ENCODE results near the gene RARRES1.

Gene RARRES1

DNA sequence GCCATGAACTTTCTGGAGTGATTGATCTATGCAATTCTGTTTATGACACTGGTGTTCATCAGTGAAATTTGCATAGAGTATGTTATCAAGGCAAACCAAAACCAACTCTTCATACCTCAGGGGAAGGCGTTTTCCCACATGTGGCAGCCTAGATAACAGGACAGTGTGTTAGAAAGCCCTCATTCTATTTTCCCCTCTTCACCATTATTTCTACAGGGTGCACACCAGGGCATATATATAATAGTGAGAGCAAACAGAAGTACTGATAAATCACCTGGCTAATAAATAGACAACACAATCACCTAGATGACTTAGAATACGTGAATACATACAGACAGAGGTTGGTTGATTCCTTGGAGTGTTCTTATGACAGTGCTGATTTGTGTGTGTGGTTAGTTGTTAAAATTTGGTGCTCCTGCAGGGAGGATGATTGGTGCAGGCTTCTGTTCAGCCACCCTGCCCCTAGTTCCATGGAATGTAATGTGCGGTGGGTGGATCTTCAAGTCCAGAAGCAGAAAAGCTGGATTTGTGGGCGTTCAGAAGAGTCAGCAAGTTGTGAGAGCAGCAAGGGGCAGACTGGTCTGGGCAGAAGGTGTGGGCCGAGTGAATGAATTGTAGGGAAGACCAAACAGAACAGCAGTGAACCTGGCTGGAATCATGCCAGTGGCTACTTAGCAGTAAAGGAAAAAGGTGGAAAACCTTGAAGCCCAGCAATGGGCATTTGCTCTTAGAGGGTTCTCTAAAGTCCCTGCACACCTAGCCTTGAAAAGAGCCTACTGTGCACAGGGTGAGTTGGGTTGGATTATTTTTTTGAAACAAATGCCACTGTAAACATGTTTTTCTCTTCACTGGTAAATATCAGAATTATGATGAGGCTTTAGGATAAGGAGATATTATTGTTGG lies 11.7 kb upstream of the RARRES1 start:
- no peak overlapping the region for H3K4me3 ChIP-seq (ENCODE audit: low read depth, low read length)
- no peak for DNase-seq (ENCODE audit: low read depth)

DNA sequence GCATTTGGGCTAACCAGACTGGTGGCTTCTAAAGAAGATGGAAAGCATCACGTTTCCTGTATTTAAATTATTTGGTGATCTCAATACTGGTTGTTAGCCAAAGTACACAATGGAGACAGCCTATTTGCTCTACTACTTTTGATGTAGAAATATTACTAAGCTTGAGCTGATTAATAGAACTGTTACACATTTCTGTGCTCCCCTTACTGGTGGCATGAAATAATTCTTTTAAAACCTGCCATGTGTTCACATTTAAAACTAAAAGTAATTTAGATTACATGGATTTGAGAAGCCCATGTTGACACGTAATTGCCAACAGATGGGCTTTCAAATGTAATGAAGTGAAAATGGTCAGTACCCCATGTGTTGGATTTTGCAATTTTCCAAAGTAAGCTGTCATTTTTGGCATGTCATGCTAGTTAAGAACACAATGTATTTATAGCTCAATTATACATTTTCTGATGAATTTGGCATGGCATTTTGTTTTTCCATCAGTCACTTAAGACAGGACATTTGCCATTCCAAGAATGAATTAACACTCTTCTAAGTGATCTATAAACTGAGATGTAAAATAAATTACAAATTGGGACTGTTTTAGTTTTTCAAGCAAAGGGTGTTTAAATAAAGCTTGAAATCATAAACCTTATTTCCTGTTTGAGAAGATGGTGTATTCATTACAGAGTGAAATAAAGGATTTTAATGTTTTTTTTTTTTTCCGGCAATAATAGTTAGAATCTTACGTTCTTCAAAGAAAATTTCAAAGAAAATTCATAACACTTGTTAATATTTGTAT lies 10.8 kb upstream of the RARRES1 start:
- no peak overlapping the region for H3K4me3 ChIP-seq (ENCODE audit: low read depth, low read length)
- DNase-seq (ENCODE audit: low read depth): peak; percentile 48
- TF ChIP-seq, protein P1, sequence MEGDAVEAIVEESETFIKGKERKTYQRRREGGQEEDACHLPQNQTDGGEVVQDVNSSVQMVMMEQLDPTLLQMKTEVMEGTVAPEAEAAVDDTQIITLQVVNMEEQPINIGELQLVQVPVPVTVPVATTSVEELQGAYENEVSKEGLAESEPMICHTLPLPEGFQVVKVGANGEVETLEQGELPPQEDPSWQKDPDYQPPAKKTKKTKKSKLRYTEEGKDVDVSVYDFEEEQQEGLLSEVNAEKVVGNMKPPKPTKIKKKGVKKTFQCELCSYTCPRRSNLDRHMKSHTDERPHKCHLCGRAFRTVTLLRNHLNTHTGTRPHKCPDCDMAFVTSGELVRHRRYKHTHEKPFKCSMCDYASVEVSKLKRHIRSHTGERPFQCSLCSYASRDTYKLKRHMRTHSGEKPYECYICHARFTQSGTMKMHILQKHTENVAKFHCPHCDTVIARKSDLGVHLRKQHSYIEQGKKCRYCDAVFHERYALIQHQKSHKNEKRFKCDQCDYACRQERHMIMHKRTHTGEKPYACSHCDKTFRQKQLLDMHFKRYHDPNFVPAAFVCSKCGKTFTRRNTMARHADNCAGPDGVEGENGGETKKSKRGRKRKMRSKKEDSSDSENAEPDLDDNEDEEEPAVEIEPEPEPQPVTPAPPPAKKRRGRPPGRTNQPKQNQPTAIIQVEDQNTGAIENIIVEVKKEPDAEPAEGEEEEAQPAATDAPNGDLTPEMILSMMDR (conservative IDR thresholded peaks at IDR 0.05; ENCODE audit: low read depth, low read length): no peak

More for the DNA sequence above, 11.7 kb upstream of the RARRES1 start:
- TF ChIP-seq, protein P1 (conservative IDR thresholded peaks at IDR 0.05; ENCODE audit: low read depth, low read length): no peak

DNA sequence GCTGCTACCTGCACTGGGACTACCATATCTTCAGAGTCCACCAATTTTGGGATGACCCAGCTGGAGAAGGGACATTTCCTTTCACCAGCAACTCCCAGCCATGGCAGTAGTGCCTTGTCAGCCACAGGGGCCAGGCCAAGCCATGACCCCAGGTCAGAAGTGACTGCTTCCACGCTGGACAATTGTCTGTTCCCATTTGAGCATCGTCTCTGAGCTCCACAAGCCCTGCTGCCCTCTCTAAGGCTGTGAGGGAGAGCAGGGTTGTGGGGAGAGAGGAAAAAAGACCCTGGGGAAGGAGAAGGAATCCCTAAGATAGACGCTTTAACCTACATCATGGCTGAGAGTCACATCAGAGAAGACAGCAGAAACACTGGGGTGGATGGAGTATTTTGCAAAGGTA lies 7.4 kb upstream of the RARRES1 start:
- TF ChIP-seq, protein P1 (conservative IDR thresholded peaks at IDR 0.05; ENCODE audit: low read depth, low read length): no peak

DNA sequence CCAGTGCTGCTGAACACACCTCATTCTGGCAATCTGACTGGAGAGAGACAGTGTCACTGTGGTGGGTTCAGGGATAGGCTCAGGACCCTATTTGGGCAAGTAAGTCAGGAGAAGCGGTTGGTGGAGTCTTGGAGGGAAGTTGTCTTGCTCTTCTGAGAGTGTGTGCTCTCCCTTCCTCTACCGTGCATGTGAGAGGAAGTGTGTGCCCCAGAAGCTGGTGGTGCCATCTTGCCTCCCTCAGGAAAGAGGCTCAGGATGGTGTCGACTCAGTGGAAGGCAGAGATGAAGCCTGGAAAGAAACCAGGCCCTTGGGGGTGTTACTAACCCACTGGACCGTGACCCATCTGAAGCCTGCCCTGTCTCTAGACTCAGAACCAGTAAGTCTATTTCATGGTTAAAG lies 6.8 kb upstream of the RARRES1 start:
- TF ChIP-seq, protein P1 (conservative IDR thresholded peaks at IDR 0.05; ENCODE audit: low read depth, low read length): no peak
- H3K4me3 ChIP-seq (ENCODE audit: low read depth, low read length): no peak overlapping the region
- DNase-seq (ENCODE audit: low read depth): no peak

More for the DNA sequence above, 7.4 kb upstream of the RARRES1 start:
- no peak for DNase-seq (ENCODE audit: low read depth)
- H3K4me3 ChIP-seq (ENCODE audit: low read depth, low read length): no peak overlapping the region

DNA sequence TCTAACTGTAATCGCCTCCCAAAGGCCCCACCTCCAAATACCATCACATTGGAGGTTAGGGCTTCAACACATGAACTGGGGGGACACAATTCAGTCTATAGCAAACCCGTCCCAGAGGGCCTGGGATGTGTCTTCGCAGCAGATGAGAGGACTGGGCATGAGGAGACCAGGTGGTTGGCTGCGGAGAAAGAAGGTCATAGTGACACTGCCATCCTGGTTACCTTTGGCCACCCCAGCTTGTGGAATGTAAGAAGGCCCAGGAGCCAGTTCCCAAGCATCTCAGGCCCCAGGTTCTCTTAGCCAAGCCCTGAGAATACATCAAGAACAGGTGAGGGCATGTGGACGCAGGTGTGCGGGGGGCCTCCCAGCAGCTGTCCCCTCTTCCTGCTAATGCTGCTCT lies 6.4 kb upstream of the RARRES1 start:
- no peak for DNase-seq (ENCODE audit: low read depth)
- TF ChIP-seq, protein P1 (conservative IDR thresholded peaks at IDR 0.05; ENCODE audit: low read depth, low read length): no peak
- H3K4me3 ChIP-seq (ENCODE audit: low read depth, low read length): no peak overlapping the region

DNA sequence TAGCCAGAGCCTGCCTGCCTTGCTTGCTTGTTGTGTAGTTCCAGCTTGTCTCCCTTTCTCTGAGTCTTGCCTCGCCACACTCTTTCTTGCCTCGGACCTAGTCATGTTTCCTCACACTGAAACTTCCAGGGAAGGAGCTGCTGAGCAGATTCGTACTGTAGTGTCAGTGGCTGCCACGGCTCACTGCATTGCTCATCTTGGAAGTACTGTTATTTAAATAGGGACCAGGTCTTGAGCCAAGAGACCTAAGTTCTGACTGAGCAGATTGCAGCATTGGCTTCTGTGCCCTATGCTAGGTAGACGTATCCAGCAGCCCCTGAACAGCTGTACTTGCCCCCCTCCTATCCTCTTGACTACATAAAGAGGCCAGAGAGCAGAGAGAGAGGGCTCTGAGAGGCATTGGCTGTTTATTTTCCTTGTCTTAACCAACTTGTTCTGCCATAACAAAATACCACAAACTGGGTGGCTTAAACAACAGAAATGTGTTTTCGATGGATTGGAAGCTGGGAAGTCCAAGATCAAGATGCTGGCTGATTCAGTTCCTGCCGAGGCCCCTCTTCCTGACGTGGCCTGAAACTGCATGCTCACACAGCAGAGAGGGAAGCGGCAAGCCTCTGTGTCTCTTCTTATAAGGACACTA lies 5.8 kb upstream of the RARRES1 start:
- DNase-seq (ENCODE audit: low read depth): peak; percentile 52
- no peak overlapping the region for H3K4me3 ChIP-seq (ENCODE audit: low read depth, low read length)

More for the DNA sequence above, 5.8 kb upstream of the RARRES1 start:
- TF ChIP-seq, protein P1 (conservative IDR thresholded peaks at IDR 0.05; ENCODE audit: low read depth, low read length): no peak
